IPS DF 6.9 (cell line): ENCODE measurements around the gene ARHGEF4.

ENCODE experiments used
- DNase-seq: peaks from one replicate; pipeline ENCODE4 v3.0.0-alpha.2; 2013; ENCODE audit warnings: low read depth, low spot score
- H3K27ac ChIP-seq: one replicate; pipeline ENCODE4 v1.5.1; 2013; ENCODE audit warnings: low read length, control low read depth
- H3K27me3 ChIP-seq: 2 replicates; pipeline ENCODE4 v1.6.1; 2013; ENCODE audit warnings: mild to moderate bottlenecking, low read length; ENCODE audit not compliant: control insufficient read depth, insufficient read depth
- H3K36me3 ChIP-seq: 2 replicates; pipeline ENCODE4 v1.6.1; 2013; ENCODE audit warnings: low read length; ENCODE audit not compliant: control insufficient read depth, insufficient read depth
- H3K4me1 ChIP-seq: 2 replicates; pipeline ENCODE4 v1.6.1; 2013; ENCODE audit warnings: low read length; ENCODE audit not compliant: control insufficient read depth, insufficient read depth
- H3K4me3 ChIP-seq: 2 replicates; pipeline ENCODE4 v1.5.1; 2013; ENCODE audit warnings: mild to moderate bottlenecking, low read length
- H3K9me3 ChIP-seq: 2 replicates; pipeline ENCODE4 v1.6.1; 2013; ENCODE audit warnings: low read length, inconsistent platforms; ENCODE audit not compliant: control insufficient read depth, insufficient read depth
- WGBS: extraction: QIAGEN DNeasy Blood & Tissue Kit; methylation state at CpG from one replicate; pipeline ENCODE4 v1.1.7; 2013; ENCODE audit warnings: mixed read lengths, missing lambda C conversion rate; ENCODE audit not compliant: insufficient read length, insufficient coverage; 5-methylcytosine and 5-hydroxymethylcytosine counted together

Gene ARHGEF4

DNA sequence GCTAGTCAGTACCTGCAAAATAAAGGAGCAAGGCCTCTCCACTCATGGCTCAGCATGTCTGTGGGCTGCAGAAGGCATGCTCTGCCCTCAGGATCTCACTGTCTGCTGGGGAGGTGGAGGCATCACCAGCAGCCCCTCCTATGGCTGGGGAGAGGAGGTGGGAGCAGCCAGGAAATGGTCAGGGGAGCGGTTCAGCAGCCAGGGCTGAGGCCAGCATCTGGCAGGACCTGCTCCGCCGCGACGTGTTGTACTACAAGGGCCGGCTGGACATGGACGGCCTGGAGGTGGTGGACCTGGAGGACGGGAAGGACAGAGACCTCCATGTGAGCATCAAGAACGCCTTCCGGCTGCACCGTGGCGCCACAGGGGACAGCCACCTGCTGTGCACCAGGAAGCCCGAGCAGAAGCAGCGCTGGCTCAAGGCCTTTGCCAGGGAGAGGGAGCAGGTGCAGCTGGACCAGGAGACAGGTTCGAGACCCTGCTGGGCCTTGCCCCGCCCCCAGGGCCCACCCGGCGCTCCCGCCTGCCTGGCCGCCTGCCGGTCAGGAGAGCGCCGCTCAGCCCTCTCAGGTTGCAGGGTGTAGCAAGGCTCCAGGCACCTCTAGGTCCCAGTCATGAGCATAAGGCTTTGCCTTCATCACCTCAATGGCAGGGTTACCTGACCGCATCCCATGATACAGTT is 207.5 kb downstream of the ARHGEF4 start:
- Histone ChIP-seq H3K27me3 (no peaks in the 10 kb centered on the region; the same call in 1 of the 2 replicates), H3K9me3 (no peaks in the 10 kb centered on the region), H3K27ac (no peak overlapping the region), H3K4me1 (peaks cover 2% of the 10 kb centered on the region; the same call in 1 of the 2 replicates), H3K4me3 (no peak overlapping the region), H3K36me3 (peaks cover 7% of the 10 kb centered on the region)
- no peak for DNase-seq
- no CpG with 5 or more reads among the region's 24 CpGs for WGBS

DNA sequence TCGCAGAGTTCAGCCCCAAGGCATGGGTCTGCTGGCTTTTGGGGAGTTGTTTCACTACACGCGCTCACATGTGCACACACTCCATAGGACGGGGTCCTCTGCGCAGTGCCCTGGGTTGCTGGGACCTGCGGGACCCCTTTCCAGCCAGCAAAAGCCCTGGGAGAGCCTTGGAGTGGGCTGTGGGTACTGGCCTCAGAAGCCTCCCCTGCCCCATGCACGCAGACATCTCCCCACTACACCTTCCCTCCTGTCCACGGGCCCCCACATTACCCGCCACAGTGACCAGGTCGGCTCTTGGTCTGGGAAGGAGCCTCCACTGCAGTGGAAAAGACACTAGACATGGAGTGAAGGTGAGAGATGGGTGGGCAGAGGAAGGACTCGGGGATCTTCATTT is 208.0 kb downstream of the ARHGEF4 start:
- Histone ChIP-seq H3K36me3 (peaks cover 7% of the 10 kb centered on the region), H3K4me1 (peaks cover 2% of the 10 kb centered on the region; the same call in 1 of the 2 replicates), H3K27ac (no peak overlapping the region), H3K4me3 (no peak overlapping the region), H3K27me3 (no peaks in the 10 kb centered on the region; the same call in 1 of the 2 replicates), H3K9me3 (no peaks in the 10 kb centered on the region)
- no peak for DNase-seq
- no CpG with 5 or more reads among the region's 11 CpGs for WGBS

DNA sequence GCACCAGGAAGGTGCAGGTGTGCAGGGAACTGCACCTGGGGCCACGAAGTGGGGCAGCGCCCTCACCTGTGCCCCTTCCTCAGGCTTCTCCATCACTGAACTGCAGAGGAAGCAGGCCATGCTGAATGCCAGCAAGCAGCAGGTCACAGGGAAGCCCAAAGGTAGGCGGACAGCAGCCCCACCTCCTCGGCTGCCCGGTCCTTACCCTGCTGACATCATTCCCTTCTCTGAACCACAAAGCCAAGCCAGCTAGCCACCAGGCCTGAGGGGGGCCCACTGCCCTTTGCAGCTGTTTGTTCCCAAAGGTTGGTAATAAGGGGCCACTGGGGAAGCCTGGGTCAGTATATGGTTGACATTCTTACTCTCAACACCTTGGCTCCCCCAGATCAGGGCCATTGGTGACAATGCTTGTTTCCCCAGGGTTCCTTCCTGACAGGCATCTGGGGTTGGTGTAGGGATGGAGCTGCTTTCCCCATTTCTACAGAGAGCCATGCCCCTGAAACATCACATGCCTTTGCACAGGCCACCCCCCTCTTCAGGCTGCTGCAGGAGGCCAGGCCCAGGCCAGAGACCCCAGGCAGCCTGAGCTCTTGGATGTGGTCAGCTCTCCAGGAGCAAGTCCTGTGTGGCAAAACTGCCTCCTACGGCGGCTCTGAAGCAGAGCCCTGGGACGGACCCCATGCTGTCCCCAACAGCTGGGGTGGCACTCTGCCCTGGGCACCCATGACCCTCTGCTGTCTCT is 208.7 kb downstream of the ARHGEF4 start:
- H3K27me3 ChIP-seq: no peaks in the 10 kb centered on the region; the same call in 1 of the 2 replicates
- no peak for DNase-seq
- H3K27ac ChIP-seq: no peak overlapping the region

DNA sequence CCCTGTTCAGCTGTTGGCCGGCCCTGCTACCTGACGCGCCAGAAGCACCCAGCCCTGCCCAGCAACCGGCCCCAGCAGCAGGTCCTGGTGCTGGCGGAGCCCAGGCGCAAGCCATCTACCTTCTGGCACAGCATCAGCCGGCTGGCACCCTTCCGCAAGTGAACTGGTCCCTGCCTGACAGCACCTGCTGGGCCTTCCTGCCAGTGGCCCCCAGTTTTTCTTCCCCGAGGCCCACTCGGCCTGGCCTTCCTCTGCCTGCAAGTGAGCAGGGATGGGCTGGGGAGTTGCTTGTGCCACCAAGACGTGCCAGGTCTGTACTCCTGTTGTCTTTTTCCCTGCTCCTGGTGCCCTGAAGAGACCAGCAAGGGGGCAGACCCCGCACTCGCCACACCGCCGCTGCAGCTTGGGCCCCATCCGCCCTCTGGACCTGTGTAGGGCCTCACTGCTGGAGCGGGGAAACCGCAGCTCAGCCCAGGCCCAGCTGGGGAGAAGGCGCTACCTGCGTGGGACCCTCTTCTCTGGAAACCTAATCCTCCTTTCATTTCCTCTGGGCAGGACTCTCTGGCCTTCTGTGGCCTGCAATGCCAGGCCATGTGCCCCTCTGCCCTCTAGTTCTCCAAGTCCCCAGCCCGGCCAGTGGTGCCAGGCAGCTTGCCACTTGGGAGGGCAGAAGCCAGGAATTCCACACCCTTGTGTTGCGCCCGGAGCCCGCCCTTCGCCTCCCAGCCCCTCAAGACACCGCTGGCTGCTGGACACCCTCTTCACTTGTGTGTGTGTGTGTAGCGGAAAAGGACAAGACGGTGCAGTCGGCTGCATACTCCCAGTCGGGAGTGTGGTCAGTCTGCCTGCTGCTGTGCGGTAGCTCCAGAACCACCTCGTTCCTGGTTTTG is 209.6 kb downstream of the ARHGEF4 start:
- no CpG with 5 or more reads among the region's 32 CpGs for WGBS
- no peak for DNase-seq
- Histone ChIP-seq H3K27ac (no peak overlapping the region), H3K4me1 (peaks cover under 1% of the 10 kb centered on the region; the same call in 1 of the 2 replicates), H3K36me3 (peaks cover 12% of the 10 kb centered on the region), H3K9me3 (no peaks in the 10 kb centered on the region), H3K27me3 (no peaks in the 10 kb centered on the region; the same call in 1 of the 2 replicates), H3K4me3 (no peak overlapping the region)

More for the DNA sequence above, 208.7 kb downstream of the ARHGEF4 start:
- H3K4me3 ChIP-seq: no peak overlapping the region
- H3K36me3 ChIP-seq: peaks cover 7% of the 10 kb centered on the region
- H3K4me1 ChIP-seq: peaks cover 2% of the 10 kb centered on the region; the same call in 1 of the 2 replicates
- no CpG with 5 or more reads among the region's 8 CpGs for WGBS
- H3K9me3 ChIP-seq: no peaks in the 10 kb centered on the region

DNA sequence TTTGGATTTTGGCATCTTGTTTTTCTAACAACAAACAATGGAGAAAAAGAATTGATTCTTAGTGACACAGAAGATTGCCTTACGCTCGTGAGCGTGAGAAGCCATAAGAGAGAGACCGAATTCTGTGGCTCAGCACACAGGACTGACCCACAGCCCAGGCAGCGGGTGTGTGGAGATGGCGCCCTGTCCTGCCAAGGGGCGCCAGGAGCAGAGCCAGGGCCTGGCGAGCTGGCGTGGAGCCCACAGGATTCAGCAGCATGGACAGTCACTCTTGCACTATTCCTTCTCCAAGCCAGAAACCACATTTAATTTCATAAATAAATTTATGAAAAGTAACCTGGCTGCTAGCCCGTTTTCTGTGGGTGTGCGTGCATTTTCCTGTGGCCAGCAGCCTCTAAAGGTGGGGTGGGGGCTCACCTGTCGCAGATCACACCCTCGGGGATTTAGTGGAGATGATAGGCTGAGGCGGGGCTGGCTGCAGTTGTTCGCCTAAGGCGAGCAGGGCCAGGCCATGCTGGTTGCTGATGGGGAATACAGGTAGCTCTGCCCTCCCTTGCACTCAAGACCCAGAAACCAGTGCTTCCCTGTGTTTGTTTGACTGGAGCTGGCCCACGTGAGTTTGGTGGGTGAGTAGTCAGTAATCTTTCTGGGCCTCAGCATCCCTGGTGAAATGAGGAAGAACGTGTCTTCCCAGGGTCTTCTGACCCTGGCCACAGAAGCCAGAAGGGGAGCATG is 210.4 kb downstream of the ARHGEF4 start:
- H3K4me1 ChIP-seq: no peaks in the 10 kb centered on the region; the same call in 1 of the 2 replicates
- no peaks in the 10 kb centered on the region; the same call in 1 of the 2 replicates for H3K27me3 ChIP-seq
- peaks cover 12% of the 10 kb centered on the region for H3K36me3 ChIP-seq
- H3K27ac ChIP-seq: no peak overlapping the region
- no peak for DNase-seq
- H3K9me3 ChIP-seq: no peaks in the 10 kb centered on the region
- no CpG with 5 or more reads among the region's 18 CpGs for WGBS
- no peak overlapping the region for H3K4me3 ChIP-seq

DNA sequence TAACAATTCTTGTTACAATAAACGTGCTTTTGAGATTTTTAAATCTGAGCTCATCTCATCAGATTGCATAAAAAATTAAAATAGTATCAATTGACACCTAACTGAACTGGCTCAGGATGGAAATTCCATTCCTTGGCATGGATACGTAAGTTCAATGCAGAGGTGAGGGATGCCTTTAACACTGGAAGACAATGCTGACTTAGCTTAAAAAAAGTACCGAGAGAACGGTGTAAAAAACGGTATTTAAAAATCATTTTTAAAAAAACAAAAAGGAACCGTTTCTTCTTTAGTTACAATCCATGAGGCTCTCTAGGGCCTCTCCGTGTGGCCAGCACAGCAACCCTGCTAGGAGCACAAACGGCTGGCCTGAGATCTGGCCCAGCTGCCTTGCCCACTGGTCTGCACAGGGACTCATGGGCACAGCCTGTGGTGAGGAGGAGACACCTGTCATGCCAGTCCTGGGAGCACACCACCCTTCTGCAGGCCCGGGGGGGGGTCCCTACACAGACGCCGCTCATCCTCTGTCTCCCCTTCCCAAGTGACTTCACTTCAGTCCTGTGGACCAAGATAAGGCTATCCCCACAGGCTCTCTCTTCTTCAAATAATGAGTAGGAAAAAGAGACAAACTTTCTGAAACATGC is 211.3 kb downstream of the ARHGEF4 start:
- H3K27me3 ChIP-seq: no peaks in the 10 kb centered on the region; the same call in 1 of the 2 replicates
- H3K36me3 ChIP-seq: peaks cover 21% of the 10 kb centered on the region
- no peak overlapping the region for H3K4me3 ChIP-seq
- DNase-seq: no peak
- WGBS: no CpG with 5 or more reads among the region's 11 CpGs
- H3K4me1 ChIP-seq: no peaks in the 10 kb centered on the region; the same call in 1 of the 2 replicates
- no peak overlapping the region for H3K27ac ChIP-seq
- no peaks in the 10 kb centered on the region for H3K9me3 ChIP-seq

DNA sequence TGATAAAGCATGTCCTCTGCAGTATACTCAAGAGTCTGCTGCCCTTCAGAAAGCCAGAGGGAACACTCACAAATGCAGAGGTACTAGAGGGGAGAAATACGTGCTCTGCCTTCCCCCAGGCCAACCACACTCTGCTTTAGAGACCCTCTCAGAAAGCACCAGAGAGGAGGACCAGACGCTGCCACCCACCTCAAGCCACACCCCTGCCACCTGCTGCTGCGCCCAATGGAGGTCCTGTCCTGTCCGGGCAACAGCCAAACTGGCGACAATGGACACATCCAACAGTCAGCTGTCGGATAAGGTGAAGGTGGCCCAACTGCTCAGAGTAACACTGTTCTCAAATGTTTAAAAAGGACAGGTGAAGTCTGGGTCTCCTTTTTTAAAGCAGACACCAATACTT is 211.9 kb downstream of the ARHGEF4 start:
- H3K4me3 ChIP-seq: no peak overlapping the region
- H3K4me1 ChIP-seq: no peaks in the 10 kb centered on the region; the same call in 1 of the 2 replicates
- DNase-seq: no peak
- H3K27ac ChIP-seq: no peak overlapping the region
- no peaks in the 10 kb centered on the region for H3K9me3 ChIP-seq
- no peaks in the 10 kb centered on the region; the same call in 1 of the 2 replicates for H3K27me3 ChIP-seq
- WGBS: no CpG with 5 or more reads among the region's 6 CpGs
- peaks cover 21% of the 10 kb centered on the region for H3K36me3 ChIP-seq

DNA sequence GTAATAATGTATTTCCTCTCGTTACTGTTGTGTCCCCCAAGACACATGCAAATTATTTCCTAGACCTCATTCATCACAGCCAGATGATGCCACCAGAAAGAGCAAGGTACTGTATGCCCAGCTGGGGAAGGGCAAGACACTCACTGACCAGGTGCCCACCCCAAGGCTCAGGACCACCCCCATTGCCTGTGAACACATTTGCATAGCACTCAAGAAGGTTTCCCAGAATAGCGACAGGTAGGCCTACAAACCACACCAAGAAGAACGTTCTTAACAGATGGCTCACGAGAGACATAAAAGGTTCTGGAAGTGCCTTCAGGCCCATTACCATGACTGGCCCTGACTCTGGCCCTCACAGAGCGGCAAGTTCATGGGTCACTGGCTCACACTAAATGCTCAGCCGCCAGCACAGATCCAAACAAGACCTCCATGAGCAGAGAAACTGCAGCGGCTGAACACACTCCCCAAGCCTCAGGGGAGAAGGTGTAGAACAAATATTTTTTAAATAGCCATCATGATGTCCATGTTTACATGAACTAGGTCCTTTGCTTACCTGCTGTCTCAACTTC is 212.5 kb downstream of the ARHGEF4 start:
- Histone ChIP-seq H3K36me3 (peaks cover 21% of the 10 kb centered on the region), H3K27me3 (no peaks in the 10 kb centered on the region), H3K27ac (no peak overlapping the region), H3K4me1 (no peaks in the 10 kb centered on the region; the same call in 1 of the 2 replicates), H3K4me3 (no peak overlapping the region), H3K9me3 (no peaks in the 10 kb centered on the region)
- no peak for DNase-seq
- no CpG with 5 or more reads among the region's 7 CpGs for WGBS

DNA sequence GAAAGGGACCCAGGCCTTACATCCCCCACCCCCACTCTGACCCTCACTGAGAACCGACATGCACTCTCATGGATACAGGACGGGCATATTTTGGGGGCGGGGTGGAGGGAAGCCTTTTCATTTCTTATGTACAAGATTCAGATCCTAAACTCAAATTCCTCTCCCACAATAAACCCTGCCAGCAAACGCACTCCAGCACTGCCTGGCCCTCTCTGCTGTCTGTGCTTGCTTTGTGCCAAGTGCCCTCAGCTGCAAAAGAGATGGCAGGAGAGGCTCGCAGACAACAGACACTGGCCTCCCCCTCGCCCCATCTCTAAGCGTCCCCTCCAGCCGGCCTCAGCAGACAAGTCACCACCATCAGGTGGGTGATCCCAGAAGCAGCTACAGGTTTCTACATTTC is 214.2 kb downstream of the ARHGEF4 start:
- Histone ChIP-seq H3K36me3 (peaks cover 29% of the 10 kb centered on the region), H3K9me3 (no peaks in the 10 kb centered on the region), H3K27ac (no peak overlapping the region), H3K4me3 (no peak overlapping the region), H3K27me3 (no peaks in the 10 kb centered on the region), H3K4me1 (no peaks in the 10 kb centered on the region)
- no peak for DNase-seq
- WGBS: no CpG with 5 or more reads among the region's 8 CpGs
